Measurements from ENCODE around the gene RAB4A.

RAB4A gene

DNA sequence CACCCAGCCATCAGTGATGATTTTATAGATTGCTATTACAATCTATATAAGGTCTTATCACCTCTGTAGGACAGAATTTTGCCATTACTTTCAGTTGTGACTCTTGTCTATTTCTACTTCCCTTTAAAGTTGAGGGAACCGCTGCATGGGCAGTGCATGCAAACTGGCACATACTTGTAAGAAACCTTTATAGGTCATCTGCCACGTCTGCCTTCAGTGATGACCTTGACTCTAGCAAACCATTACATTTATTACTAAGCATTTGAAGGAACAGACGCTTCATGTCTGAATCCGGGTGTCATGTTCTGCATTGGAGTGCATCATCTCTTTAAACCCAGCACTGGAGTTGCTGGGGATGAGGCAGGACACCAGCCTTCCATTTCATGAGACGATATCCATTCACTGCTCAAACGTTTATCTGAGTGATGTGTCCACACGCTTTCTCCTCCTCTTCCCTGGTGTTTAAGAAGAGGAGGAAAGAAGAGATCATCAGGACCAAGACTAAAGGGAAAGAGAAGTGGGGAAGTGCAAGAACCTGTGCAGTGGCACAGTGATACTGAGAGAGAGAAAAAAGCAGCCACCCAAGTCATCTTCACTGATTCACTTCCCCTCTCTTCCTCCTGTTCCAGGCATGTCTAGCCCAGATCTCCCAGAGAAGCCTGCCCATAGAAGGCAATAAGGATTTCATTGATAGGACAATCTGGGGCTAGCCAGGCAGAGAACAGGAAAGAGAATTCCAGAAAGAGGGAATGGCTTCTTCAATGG, 57.9 kb downstream of the RAB4A start:
- TF ChIP-seq, protein P1, sequence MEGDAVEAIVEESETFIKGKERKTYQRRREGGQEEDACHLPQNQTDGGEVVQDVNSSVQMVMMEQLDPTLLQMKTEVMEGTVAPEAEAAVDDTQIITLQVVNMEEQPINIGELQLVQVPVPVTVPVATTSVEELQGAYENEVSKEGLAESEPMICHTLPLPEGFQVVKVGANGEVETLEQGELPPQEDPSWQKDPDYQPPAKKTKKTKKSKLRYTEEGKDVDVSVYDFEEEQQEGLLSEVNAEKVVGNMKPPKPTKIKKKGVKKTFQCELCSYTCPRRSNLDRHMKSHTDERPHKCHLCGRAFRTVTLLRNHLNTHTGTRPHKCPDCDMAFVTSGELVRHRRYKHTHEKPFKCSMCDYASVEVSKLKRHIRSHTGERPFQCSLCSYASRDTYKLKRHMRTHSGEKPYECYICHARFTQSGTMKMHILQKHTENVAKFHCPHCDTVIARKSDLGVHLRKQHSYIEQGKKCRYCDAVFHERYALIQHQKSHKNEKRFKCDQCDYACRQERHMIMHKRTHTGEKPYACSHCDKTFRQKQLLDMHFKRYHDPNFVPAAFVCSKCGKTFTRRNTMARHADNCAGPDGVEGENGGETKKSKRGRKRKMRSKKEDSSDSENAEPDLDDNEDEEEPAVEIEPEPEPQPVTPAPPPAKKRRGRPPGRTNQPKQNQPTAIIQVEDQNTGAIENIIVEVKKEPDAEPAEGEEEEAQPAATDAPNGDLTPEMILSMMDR (IDR thresholded peaks at IDR 0.05; ENCODE audit: low read depth, low read length, missing control alignments) = no peak

DNA sequence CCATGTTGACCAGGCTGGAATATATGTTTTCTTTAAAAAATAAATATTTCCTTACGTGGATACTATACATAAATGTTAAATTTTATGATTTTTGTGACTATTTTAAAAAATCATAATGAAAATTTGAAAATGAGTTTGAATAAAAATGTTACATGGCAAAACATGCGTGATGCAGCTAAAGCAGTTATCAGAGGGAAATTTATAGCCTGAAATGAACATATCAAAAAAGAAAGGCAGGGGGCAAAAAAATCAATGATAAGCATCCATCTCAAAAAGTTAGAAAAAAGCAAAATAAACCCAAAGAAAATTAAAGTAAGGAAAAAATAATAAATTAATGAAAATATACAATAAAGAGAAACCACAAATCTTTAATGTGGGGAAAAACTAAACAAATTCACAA, 63.4 kb downstream of the RAB4A start:
- no peak overlapping the region for H3K4me3 ChIP-seq (ENCODE audit: low read depth, low read length)
- TF ChIP-seq, protein P1 (IDR thresholded peaks at IDR 0.05; ENCODE audit: low read depth, low read length, missing control alignments) = no peak
- DNase-seq (ENCODE audit: low read depth) = no peak

More for the DNA sequence above, 57.9 kb downstream of the RAB4A start:
- no peak for DNase-seq (ENCODE audit: low read depth)
- no peak overlapping the region for H3K4me3 ChIP-seq (ENCODE audit: low read depth, low read length)

DNA sequence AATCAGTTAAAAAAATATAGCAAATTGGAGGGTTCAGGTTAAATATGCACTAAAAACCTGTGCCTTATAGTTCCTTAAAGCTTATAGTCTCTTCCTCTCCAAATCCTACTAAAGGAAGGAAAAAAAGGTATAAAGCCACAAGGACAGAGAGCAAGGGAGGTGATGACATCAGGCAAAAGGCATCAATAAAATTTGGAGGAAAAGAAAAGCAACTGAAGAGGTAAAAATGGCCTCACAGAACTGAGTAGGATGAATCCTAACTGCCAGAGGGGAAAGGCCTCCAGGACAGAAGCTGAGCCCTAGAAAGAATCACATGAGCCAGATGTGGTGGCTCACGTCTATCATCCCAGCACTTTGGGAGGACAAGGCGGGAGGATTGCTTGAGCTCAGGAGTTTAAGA, 63.8 kb downstream of the RAB4A start:
- H3K4me3 ChIP-seq (ENCODE audit: low read depth, low read length) = no peak overlapping the region
- DNase-seq (ENCODE audit: low read depth) = no peak
- TF ChIP-seq, protein P1 (IDR thresholded peaks at IDR 0.05; ENCODE audit: low read depth, low read length, missing control alignments) = no peak

DNA sequence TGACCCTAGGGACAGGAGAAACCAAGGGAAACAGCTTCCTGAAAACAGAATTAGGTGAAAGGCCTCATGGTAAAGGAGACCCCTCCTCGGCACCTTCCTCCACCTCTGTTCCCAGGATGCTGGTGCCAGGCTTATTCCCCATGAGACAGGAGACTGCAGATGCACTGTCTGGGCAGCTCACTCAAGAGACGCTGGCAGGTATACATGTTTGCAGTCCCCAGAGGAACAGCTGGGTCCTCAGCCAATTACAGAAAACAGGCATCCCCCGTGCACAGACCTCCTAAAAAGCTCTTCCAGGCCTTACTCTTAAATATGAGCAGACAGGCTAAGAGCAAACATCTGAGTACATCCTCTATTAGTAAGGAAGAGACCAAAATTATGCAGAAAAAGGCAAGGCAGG, 65.4 kb downstream of the RAB4A start:
- no peak for DNase-seq (ENCODE audit: low read depth)
- TF ChIP-seq, protein P1 (IDR thresholded peaks at IDR 0.05; ENCODE audit: low read depth, low read length, missing control alignments) = no peak
- H3K4me3 ChIP-seq (ENCODE audit: low read depth, low read length) = no peak overlapping the region

DNA sequence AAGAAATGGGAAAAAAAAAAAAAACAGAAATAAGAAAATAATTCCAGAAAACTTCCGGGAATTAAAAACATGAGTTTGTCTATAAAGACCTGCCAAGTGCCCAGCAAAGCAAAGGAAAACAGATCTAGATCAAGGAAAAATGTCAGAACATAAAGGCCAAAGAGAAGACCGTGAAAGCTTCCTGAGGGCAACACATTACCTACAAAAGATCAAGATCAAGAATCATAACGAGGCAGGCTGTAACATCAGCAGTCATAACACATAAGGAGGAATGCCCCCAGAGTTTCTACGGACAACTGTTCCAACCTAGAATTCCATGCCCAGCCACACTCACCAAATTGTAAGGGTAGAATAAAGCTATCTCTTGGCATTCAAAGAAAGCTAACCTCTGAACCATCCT, 68.2 kb downstream of the RAB4A start:
- DNase-seq (ENCODE audit: low read depth) = no peak
- TF ChIP-seq, protein P1 (IDR thresholded peaks at IDR 0.05; ENCODE audit: low read depth, low read length, missing control alignments) = no peak
- no peak overlapping the region for H3K4me3 ChIP-seq (ENCODE audit: low read depth, low read length)

GRCh38 chr1:229339520-229339919, 68.6 kb downstream of the RAB4A start:
- no peak overlapping the region for H3K4me3 ChIP-seq (ENCODE audit: low read depth, low read length)
- TF ChIP-seq, protein P1 (IDR thresholded peaks at IDR 0.05; ENCODE audit: low read depth, low read length, missing control alignments) = no peak
- no peak for DNase-seq (ENCODE audit: low read depth)

GRCh38 chr1:229340496-229340895, 69.6 kb downstream of the RAB4A start:
- DNase-seq (ENCODE audit: low read depth) = no peak
- H3K4me3 ChIP-seq (ENCODE audit: low read depth, low read length) = no peak overlapping the region
- TF ChIP-seq, protein P1 (IDR thresholded peaks at IDR 0.05; ENCODE audit: low read depth, low read length, missing control alignments) = no peak

All from GM12864 (cell line).